C4-2B (cell line): Measurements from ENCODE around the gene PBRM1.

ENCODE experiments used
- H3K27ac ChIP-seq: fragments of 450-650 bp; 2 replicates; pipeline ENCODE4 v1.5.1; 2017
- ZFX ChIP-seq: fragments of 450-650 bp; IDR thresholded peaks from 2 replicates; pipeline ENCODE4 v1.6.1; 2017
- TF ChIP-seq, protein P1 (sequence below): fragments of 450-650 bp; conservative IDR thresholded peaks from 2 replicates; pipeline ENCODE4 v1.5.1; 2017; ENCODE audit warnings: mild to moderate bottlenecking

The PBRM1 gene

DNA sequence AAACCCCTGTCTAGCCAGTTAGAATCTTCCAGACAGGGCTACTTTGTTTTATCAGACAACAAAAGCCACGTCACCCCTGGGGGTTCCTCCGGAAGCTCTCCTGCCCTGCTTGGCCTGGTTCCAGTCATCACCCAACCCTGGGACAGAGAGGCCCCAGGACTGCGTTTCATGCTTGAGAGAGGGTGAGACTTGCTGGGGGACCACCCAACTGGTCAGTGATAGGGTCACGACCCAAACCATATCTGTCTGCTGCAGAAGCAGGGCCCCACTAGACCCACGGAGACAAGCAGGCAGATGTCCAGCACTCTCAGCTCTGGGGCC, 153.2 kb downstream of the PBRM1 start:
- TF ChIP-seq ZFX = no peak
- TF ChIP-seq, protein P1, sequence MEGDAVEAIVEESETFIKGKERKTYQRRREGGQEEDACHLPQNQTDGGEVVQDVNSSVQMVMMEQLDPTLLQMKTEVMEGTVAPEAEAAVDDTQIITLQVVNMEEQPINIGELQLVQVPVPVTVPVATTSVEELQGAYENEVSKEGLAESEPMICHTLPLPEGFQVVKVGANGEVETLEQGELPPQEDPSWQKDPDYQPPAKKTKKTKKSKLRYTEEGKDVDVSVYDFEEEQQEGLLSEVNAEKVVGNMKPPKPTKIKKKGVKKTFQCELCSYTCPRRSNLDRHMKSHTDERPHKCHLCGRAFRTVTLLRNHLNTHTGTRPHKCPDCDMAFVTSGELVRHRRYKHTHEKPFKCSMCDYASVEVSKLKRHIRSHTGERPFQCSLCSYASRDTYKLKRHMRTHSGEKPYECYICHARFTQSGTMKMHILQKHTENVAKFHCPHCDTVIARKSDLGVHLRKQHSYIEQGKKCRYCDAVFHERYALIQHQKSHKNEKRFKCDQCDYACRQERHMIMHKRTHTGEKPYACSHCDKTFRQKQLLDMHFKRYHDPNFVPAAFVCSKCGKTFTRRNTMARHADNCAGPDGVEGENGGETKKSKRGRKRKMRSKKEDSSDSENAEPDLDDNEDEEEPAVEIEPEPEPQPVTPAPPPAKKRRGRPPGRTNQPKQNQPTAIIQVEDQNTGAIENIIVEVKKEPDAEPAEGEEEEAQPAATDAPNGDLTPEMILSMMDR = no peak
- H3K27ac ChIP-seq = peak overlapping the region; percentile 87

GRCh38 chr3:52531860-52532516, 153.7 kb downstream of the PBRM1 start:
- TF ChIP-seq, protein P1 = no peak
- TF ChIP-seq ZFX = no peak
- peak overlapping the region; percentile 87; the same call in 1 of the 2 replicates for H3K27ac ChIP-seq

GRCh38 chr3:52530918-52531826, 154.5 kb downstream of the PBRM1 start:
- H3K27ac ChIP-seq = no peak overlapping the region

DNA sequence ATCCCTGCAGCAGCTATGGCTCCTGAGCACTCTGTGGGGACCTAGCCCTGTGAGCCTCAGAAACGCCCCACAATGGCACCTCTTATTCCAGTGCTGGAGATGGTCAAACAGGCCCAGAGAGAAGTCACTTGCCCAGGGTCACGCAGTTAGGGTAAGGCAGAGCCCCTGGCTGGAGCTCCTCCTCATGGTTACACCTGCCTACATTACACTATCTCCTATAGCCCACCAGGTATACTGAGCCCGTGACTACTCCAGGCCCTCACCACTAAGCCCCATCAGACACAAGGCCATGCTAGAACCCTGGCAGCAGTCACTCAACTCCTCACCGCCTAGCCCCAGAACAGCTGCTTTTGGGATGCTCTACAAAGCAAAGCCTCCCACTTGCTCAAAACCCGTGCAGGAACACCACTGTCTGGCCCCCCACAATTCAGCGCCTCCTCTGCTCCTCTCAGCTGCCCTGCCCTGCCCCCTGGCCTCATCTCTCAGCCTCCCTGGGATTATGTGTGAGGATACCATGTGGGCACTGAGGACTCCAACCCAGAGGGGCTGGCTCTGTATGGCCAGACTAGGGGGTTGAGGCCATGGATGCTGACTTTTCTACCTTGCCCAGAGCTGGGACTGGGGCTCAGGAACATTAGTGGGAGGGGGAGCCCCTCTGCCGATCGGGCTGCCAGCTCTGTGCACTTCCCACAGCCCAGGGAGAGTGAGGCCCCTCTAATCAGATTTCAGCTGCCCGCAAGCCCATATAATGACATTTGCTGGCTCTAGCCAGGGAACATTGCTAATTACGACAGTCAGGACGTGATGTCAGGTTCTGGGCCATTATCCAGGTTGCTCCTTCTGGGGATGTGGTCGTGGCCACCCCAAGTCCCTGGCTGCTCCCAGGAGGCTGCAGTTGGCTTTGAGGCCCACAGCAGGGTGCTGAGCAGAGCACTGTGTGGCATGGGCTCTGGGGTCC, 156.1 kb downstream of the PBRM1 start:
- TF ChIP-seq, protein P1 = no peak
- no peak for TF ChIP-seq ZFX
- H3K27ac ChIP-seq = no peak overlapping the region

More at GRCh38 chr3:52530918-52531826, 154.5 kb downstream of the PBRM1 start:
- no peak for TF ChIP-seq ZFX
- TF ChIP-seq, protein P1 = no peak

- no peak overlapping the region for H3K27ac ChIP-seq
- TF ChIP-seq, protein P1 = no peak
- TF ChIP-seq ZFX = no peak
These were observed 156.9 kb downstream of the PBRM1 start for GRCh38 chr3:52528586-52529375.

GRCh38 chr3:52527732-52528585, 157.8 kb downstream of the PBRM1 start:
- TF ChIP-seq, protein P1 = no peak
- TF ChIP-seq ZFX = no peak
- H3K27ac ChIP-seq = no peak overlapping the region
